ENCODE measurements around the gene ATG10. TPM values are rescaled to one million over a fixed set of nuclear protein-coding genes. Genes with fewer than 3 reads are reported as not detected.

Gene ATG10
- total RNA-seq, 4 donors from 2014 or later, result 8.5 to 15.2 (median 11.6) TPM

DNA sequence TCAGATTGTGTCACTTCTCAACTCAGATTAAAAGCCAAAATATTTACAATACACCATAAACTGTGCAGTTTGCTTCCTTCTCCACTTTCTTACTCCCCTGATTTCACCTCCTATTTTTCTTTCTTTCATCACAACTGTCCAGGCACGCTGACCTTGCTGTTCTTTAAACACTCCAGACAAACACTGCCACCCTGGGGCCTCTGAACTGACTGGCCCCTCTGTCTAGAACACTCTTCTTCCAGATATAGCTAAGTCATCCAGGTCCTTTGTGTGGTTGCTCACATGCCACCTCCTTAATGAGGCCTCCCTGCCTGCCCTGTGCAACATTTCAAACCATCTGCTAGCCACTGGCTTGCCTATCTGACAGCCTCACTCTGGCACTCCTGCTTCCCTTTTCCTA, 46.6 kb downstream of the ATG10 start:
- TF ChIP-seq POLR2A (IDR thresholded peaks at IDR 0.05) (no peak), CTCF (IDR thresholded peaks at IDR 0.05) (no peak)
- no peaks in the 10 kb centered on the region for H3K27me3 ChIP-seq
- intact Hi-C loops (cut with DNase I), result no loop called here
- no peaks in the 10 kb centered on the region for H3K9me3 ChIP-seq
- no peak overlapping the region for H3K27ac ChIP-seq
- WGBS, 2 donors, result 80 to 82% methylated on average over 1 of the region's 1 CpG
- no peak overlapping the region for H3K4me3 ChIP-seq (replicated peaks in 1 of 3)
- peaks cover 7 to 8% of the 10 kb centered on the region in 2 donors for H3K4me1 ChIP-seq
- DNase-seq, result no peak
- H3K36me3 ChIP-seq, result no peaks in the 10 kb centered on the region

DNA sequence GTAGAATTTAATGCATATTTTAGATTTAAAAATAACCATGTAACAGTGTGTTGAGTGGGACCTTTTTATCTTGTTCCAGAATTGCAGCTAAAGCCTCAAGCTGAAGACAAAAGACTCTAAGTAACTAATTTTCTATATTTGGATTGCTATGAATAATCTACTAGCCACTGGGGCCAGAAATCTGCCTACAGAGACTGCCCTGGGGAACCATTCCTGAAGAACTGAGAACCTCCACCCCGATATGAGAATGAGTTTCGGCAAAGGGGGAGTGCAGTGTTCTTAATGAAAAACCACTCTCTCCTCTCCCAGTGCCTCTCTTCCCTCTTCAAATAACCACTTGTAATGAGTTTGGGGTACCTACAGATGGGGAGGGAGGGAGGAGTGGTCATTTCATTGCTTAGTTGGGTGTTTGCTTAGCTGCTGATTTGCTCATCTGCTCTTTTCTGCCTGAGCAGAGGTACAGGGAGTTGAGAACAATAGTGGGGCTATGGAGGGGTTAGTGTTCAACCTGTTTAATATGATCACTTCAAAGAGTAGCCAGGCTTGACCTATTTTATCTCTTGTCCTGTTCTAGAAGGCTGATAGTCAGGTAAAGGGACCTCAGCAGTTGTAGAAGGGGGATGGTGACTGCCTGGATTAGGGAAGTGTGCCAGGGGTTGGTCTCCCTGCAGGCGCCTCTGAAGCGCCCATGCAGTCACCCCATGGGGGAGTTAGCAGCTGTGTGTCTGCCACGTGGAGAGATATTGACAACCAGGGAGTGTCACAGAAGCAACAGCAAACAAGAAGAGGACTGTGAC, 47.7 kb downstream of the ATG10 start:
- Histone ChIP-seq H3K9me3 (no peaks in the 10 kb centered on the region), H3K36me3 (no peaks in the 10 kb centered on the region), H3K27me3 (no peaks in the 10 kb centered on the region), H3K4me3 (replicated peaks in 1 of 3) (no peak overlapping the region), H3K27ac (no peak overlapping the region), H3K4me1 (peaks cover 7 to 9% of the 10 kb centered on the region in 2 donors)
- no peak for TF ChIP-seq CTCF (IDR thresholded peaks at IDR 0.05)
- TF ChIP-seq POLR2A (IDR thresholded peaks at IDR 0.05), result no peak
- peak; percentile 32 to 46 for DNase-seq
- intact Hi-C loops (cut with DNase I), result no loop called here
- 48 to 55% methylated on average over 5 of the region's 5 CpGs for WGBS, 2 donors

DNA sequence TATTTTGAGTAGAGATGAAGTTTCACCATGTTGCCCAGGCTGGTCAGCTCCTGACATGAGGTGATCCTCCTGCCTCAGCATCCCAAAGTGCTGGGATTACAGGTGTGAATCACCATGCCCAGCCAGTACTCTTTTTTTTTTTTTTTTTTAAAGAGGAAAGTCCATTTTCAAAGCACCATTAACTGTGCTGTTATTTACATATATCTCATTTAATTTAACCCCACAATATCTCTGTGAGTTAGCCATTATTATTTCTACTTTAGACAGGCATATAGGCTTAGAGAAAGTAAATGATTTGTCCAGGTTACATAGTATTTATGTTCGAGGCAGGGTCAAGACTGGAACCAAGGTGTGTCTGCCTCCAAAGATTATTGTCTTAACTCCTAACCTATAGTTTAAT, 50.7 kb downstream of the ATG10 start:
- Histone ChIP-seq H3K27me3 (no peaks in the 10 kb centered on the region), H3K4me1 (peaks cover 7 to 13% of the 10 kb centered on the region in 2 donors), H3K27ac (no peak overlapping the region), H3K9me3 (no peaks in the 10 kb centered on the region), H3K4me3 (replicated peaks in 1 of 3) (no peak overlapping the region), H3K36me3 (no peaks in the 10 kb centered on the region)
- WGBS, 2 donors, result 92 to 93% methylated on average over 1 of the region's 1 CpG
- DNase-seq, result no peak
- intact Hi-C loops (cut with DNase I), result no loop called here
- TF ChIP-seq CTCF (IDR thresholded peaks at IDR 0.05), result no peak
- TF ChIP-seq POLR2A (IDR thresholded peaks at IDR 0.05), result no peak

DNA sequence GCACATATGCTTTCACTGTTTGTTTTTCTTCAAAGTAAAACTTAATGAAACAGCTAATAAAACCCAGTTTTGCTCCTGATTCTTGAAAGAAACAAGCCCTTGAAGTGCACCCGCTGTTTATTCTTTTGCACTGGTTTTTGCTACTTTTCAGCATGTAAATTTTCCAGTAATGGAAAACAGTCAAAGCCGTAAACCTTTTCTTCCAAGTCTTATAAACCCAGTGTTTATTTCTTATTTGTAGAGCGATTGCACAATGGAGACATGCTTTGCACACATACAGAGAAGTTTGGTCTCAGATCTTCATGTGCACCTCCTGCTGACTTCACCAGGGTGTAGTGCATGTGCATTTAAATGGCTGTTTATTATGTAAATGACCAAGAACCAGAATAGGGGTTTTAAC, 51.8 kb downstream of the ATG10 start:
- no peaks in the 10 kb centered on the region for H3K36me3 ChIP-seq
- no peak for DNase-seq
- intact Hi-C loops (cut with DNase I), result no loop called here
- H3K27me3 ChIP-seq, result no peaks in the 10 kb centered on the region
- no peak overlapping the region for H3K4me3 ChIP-seq (replicated peaks in 1 of 3)
- no peaks in the 10 kb centered on the region for H3K9me3 ChIP-seq
- no peak for TF ChIP-seq POLR2A (IDR thresholded peaks at IDR 0.05)
- no peak for TF ChIP-seq CTCF (IDR thresholded peaks at IDR 0.05)
- no peak overlapping the region for H3K27ac ChIP-seq
- WGBS, 2 donors, result 93% methylated on average over 3 of the region's 3 CpGs
- peaks cover 7 to 13% of the 10 kb centered on the region in 2 donors for H3K4me1 ChIP-seq

All from thyroid gland (tissue), 4 donors.